OCI-LY3 (cell line): Measurements from ENCODE around the gene HELZ2.
A peak's percentile ranks its signal among the peaks of the same experiment; 100 is the strongest.
"Not testable (repeated sequence)": the region's sequence is repeated elsewhere in the genome, so short reads cannot be mapped to it uniquely, and the experiment has no call there.

Source experiments
- H2AFZ ChIP-seq: fragments of 200-600, 300-600 bp; shearing (Covaris generic); 2 replicates; pipeline ENCODE4 v1.6.0; 2014; ENCODE audit warnings: antibody characterized with exemption, low read depth, low read length
- H3K27ac ChIP-seq: fragments of 200-600, 300-600 bp; sonication (generic); 2 replicates; pipeline ENCODE4 v1.5.1; 2014; ENCODE audit warnings: mild to moderate bottlenecking, low read length, moderate library complexity, mixed read lengths
- H3K27me3 ChIP-seq: fragments of 200-600, 300-600 bp; sonication (generic); 2 replicates; pipeline ENCODE4 v1.6.1; 2014; ENCODE audit warnings: low read depth, low read length, mixed read lengths
- H3K36me3 ChIP-seq: fragments of 200-600, 300-600 bp; sonication (generic); replicated peaks from 2 replicates; pipeline ENCODE3; 2014; ENCODE audit warnings: low read depth, low read length, mixed read lengths
- H3K4me1 ChIP-seq: fragments of 300-600, 200-600 bp; sonication (generic); 2 replicates; pipeline ENCODE4 v1.6.1; 2014; ENCODE audit warnings: low read length, mixed read lengths
- H3K4me2 ChIP-seq: fragments of 200-600, 300-600 bp; sonication (generic); 2 replicates; pipeline ENCODE4 v1.6.1; 2014; ENCODE audit warnings: low read length, mixed read lengths
- H3K4me3 ChIP-seq: fragments of 300-600, 200-600 bp; sonication (generic); 2 replicates; pipeline ENCODE4 v1.5.1; 2014; ENCODE audit warnings: antibody characterized with exemption, mild to moderate bottlenecking, low read length, moderate library complexity
- H3K79me2 ChIP-seq: fragments of 300-600, 200-600 bp; shearing (Covaris generic); 2 replicates; pipeline ENCODE4 v1.6.1; 2014; ENCODE audit warnings: mild to moderate bottlenecking, low read length, mixed read lengths
- H3K9ac ChIP-seq: fragments of 300-600, 200-600 bp; shearing (Covaris generic); 2 replicates; pipeline ENCODE4 v1.6.0; 2014; ENCODE audit warnings: mild to moderate bottlenecking, low read length, moderate library complexity
- H3K9me3 ChIP-seq: fragments of 200-600, 300-600 bp; shearing (Covaris generic); 2 replicates; pipeline ENCODE4 v1.6.1; 2014; ENCODE audit warnings: low read length, mixed read lengths; ENCODE audit not compliant: insufficient read depth
- H4K20me1 ChIP-seq: fragments of 200-600, 300-600 bp; sonication (generic); 2 replicates; pipeline ENCODE4 v1.6.1; 2016; ENCODE audit warnings: low read length, mixed read lengths; ENCODE audit not compliant: insufficient read depth
- EZH2phosphoT487 ChIP-seq: fragments of 200-600 bp; shearing (Covaris generic); IDR thresholded peaks from 2 replicates; pipeline ENCODE4 v1.6.1; 2018; ENCODE audit warnings: antibody characterized with exemption, mixed run types, low read depth
- TF ChIP-seq, protein P1 (sequence below): fragments of 200-600, 300-600 bp; sonication (generic); IDR thresholded peaks from 2 replicates; pipeline ENCODE4 v1.5.1; 2014; ENCODE audit warnings: antibody characterized with exemption, low read length, low read depth

The HELZ2 gene

DNA sequence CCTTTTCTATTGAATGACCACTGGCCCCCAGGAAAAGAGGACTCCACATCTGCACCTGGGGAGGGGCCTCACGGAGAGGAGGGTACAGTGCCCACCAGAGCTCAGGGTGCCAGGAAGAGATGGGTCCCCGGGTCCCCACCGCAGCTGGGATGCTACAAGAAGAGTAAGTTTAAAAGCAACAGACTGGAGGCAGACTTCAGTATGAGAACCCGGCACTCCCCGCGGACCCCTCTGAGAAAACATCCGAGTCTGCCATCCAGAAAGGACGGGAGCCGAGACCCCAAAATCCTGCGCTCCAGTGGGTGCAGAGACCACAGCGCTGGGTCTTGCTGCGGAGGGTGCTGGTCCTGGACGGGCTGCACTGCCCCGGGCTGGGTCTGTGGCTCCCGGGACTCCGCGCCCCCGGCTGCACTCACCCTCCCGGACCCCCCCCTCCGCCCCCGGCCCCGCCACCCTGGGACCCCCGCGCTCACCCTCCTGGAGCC lies 350 bp downstream of the HELZ2 start:
- Histone ChIP-seq H3K9me3 (no peaks in the 10 kb centered on the region), H3K4me1 (peaks cover 19% of the 10 kb centered on the region), H3K27me3 (peaks cover 66% of the 10 kb centered on the region), H3K4me3 (peak overlapping the region; percentile 84), H3K27ac (no peak overlapping the region), H4K20me1 (peaks cover 23% of the 10 kb centered on the region), H3K79me2 (no peaks in the 10 kb centered on the region), H3K4me2 (peak overlapping the region; percentile 98), H3K9ac (peak overlapping the region; percentile 70), H3K36me3 (no peaks in the 10 kb centered on the region), H2AFZ (no peak overlapping the region)
- no peak for TF ChIP-seq EZH2phosphoT487
- TF ChIP-seq, protein P1, sequence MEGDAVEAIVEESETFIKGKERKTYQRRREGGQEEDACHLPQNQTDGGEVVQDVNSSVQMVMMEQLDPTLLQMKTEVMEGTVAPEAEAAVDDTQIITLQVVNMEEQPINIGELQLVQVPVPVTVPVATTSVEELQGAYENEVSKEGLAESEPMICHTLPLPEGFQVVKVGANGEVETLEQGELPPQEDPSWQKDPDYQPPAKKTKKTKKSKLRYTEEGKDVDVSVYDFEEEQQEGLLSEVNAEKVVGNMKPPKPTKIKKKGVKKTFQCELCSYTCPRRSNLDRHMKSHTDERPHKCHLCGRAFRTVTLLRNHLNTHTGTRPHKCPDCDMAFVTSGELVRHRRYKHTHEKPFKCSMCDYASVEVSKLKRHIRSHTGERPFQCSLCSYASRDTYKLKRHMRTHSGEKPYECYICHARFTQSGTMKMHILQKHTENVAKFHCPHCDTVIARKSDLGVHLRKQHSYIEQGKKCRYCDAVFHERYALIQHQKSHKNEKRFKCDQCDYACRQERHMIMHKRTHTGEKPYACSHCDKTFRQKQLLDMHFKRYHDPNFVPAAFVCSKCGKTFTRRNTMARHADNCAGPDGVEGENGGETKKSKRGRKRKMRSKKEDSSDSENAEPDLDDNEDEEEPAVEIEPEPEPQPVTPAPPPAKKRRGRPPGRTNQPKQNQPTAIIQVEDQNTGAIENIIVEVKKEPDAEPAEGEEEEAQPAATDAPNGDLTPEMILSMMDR, result no peak

DNA sequence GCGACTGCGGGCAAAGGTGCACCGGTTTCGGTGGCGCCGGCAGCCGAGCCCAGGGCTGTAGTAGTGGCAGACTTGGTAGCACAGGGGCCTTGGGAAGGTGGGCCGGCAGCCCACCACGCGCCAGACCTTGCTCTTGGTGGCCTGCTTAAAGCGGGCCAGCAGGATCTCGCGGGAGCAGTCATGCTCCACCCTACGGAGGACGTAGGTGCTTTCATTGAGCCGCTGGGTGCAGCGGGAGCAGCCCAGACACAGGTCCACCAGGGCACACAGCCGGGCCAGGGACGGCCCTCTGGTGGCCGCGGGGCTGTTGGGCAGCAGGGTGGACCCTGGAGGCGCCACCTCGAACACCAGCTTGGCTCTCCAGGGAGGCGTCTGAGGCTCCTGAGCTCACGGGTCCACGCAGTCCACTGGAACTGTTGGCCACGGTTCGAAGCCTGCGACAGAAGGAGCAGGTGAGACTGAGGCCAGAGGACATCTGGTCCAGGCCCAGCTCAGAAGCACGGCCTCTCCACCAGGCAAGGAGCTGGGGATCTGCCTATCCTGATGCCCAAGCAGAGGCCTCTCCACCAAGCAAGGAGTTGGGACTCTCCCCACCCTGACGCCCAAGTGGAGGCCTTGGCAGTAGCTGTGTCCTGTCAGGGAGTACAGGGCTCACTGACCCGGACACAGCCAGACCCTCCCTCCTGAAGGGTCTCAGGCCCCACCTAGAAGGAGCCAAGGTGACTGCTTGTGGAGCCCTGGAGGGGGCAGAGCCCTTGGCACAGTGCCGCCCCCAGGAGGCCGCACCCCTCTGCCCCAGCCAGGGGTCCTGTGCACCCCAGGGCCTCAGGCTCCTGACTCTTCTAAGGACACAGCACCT lies 1.0 kb downstream of the HELZ2 start:
- no peaks in the 10 kb centered on the region for H3K9me3 ChIP-seq
- peak overlapping the region; percentile 98 for H3K4me2 ChIP-seq
- peaks cover 26% of the 10 kb centered on the region for H3K4me1 ChIP-seq
- H3K27me3 ChIP-seq, result peaks cover 72% of the 10 kb centered on the region
- H3K79me2 ChIP-seq, result no peaks in the 10 kb centered on the region
- H4K20me1 ChIP-seq, result peaks cover 30% of the 10 kb centered on the region
- no peaks in the 10 kb centered on the region for H3K36me3 ChIP-seq
- H3K27ac ChIP-seq, result no peak overlapping the region
- peak overlapping the region; percentile 84 for H3K4me3 ChIP-seq
- TF ChIP-seq, protein P1, result peak; percentile 19
- TF ChIP-seq EZH2phosphoT487, result no peak
- no peak overlapping the region for H2AFZ ChIP-seq
- peak overlapping the region; percentile 70; the same call in 1 of the 2 replicates for H3K9ac ChIP-seq

DNA sequence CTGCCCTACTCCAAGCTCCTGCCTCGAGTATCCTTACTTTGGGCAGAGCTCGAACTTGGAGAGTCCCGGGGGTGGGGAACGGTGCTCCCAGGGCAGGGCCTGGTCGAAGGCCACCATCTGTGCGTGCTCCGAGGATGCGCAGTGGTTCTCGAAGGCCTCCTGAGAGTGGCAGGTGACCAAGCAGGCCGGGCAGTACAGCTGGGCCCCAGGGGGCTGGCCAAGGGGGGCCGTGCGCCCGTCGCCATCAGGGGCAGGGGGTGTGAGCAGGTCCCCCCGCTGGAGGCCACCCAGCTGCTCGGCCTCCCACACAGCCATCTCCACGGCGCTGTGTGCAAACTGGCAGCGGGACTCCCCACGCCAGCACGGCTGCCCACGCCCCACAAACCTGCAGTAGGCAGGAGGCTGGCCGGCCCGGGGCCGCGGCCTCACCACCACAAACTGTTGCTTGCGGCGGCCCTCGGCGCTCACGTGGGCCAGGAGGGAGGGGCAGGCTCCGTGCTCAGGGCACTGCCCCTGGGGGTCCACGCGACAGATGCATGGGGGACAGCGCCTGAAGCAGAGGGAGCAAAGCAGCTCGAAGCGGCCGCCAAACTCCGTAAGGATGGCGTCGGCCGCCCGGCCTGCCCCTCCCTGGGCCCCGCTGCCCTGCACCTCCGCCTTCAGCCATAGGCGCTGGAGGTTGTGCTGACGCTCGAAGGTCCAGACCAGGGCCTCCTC lies 1.8 kb downstream of the HELZ2 start:
- Histone ChIP-seq H3K27ac (no peak overlapping the region), H3K36me3 (no peaks in the 10 kb centered on the region), H3K9ac (no peak overlapping the region), H3K79me2 (no peaks in the 10 kb centered on the region), H3K9me3 (no peaks in the 10 kb centered on the region), H2AFZ (no peak overlapping the region), H3K4me2 (no peak overlapping the region), H4K20me1 (peaks cover 36% of the 10 kb centered on the region), H3K4me3 (no peak overlapping the region), H3K27me3 (peaks cover 73% of the 10 kb centered on the region), H3K4me1 (peaks cover 33% of the 10 kb centered on the region)
- TF ChIP-seq EZH2phosphoT487, result no peak
- TF ChIP-seq, protein P1, result no peak

DNA sequence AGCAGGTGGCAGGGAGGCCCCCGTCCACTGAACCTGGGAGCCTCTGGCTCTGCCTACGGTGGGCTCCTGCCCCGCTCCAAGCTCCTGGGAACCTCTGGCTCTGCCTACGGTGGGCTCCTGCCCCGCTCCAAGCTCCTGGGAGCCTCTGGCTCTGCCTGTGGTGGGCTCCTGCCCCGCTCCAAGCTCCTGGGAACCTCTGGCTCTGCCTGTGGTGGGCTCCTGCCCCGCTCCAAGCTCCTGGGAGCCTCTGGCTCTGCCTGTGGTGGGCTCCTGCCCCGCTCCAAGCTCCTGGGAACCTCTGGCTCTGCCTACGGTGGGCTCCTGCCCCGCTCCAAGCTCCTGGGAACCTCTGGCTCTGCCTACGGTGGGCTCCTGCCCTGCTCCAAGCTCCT lies 3.0 kb downstream of the HELZ2 start:
- H3K4me2 ChIP-seq, H3K4me3 ChIP-seq, H3K9me3 ChIP-seq, H2AFZ ChIP-seq, H3K9ac ChIP-seq, H3K27ac ChIP-seq, H3K36me3 ChIP-seq, H3K79me2 ChIP-seq: not testable (repeated sequence)
- Histone ChIP-seq H3K27me3 (peaks cover 74% of the 10 kb centered on the region), H4K20me1 (peaks cover 47% of the 10 kb centered on the region), H3K4me1 (peaks cover 33% of the 10 kb centered on the region)
